Measurements from ENCODE around the gene GGT5.

- TF ChIP-seq CTCF (conservative IDR thresholded peaks at IDR 0.05) (no peak), EZH2 (IDR thresholded peaks at IDR 0.05; ENCODE audit: low read depth) (no peak)
Observed at GRCh38 chr22:24219750-24220149, 25.1 kb downstream of the GGT5 start.

Measured in PC-9 (cell line).